ENCODE measurements around the gene CIP2A. TPM values are rescaled to one million over a fixed set of nuclear protein-coding genes. Genes with fewer than 3 reads are reported as not detected.
A peak's percentile ranks its signal among the peaks of the same experiment; 100 is the strongest.

CIP2A gene
- total RNA-seq, 6 donors from 2014 or later = 1.9 to 7.5 (median 3.8) TPM

DNA sequence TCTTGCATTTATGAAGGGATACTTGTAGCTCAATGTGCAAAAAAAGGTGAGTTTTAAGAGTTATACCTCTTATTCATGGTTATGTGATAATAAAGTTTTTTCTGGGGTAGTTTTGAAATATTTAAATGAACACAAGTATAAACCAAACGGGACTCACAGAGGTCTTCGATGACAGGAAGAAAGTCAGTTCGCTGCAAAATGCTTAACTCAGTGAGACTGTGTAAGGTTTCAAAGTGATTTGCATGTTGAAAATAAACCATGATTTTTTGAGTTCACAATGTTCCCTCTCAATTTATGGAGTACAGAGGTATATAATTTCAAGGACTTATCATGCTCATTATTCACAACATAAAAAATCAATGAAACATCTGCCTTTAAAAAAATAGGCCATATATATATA lies 42.5 kb downstream of the CIP2A start:
- peak overlapping the region in 2 of 4 donors; percentile 14 to 35 for H3K4me3 ChIP-seq
- TF ChIP-seq POLR2AphosphoS5 (IDR thresholded peaks at IDR 0.05) (no peak), POLR2A (IDR thresholded peaks at IDR 0.05) (no peak), EP300 (IDR thresholded peaks at IDR 0.05) (no peak)
- TF ChIP-seq, protein P1, sequence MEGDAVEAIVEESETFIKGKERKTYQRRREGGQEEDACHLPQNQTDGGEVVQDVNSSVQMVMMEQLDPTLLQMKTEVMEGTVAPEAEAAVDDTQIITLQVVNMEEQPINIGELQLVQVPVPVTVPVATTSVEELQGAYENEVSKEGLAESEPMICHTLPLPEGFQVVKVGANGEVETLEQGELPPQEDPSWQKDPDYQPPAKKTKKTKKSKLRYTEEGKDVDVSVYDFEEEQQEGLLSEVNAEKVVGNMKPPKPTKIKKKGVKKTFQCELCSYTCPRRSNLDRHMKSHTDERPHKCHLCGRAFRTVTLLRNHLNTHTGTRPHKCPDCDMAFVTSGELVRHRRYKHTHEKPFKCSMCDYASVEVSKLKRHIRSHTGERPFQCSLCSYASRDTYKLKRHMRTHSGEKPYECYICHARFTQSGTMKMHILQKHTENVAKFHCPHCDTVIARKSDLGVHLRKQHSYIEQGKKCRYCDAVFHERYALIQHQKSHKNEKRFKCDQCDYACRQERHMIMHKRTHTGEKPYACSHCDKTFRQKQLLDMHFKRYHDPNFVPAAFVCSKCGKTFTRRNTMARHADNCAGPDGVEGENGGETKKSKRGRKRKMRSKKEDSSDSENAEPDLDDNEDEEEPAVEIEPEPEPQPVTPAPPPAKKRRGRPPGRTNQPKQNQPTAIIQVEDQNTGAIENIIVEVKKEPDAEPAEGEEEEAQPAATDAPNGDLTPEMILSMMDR (IDR thresholded peaks at IDR 0.05) = no peak
- ATAC-seq (ENCODE audit: low FRiP score in 2 of 2) = no peak
- 58 to 64% methylated on average over 3 of the region's 3 CpGs for WGBS, 2 donors
- no peaks in the 10 kb centered on the region for H3K27me3 ChIP-seq
- no peaks in the 10 kb centered on the region for H3K36me3 ChIP-seq
- no peaks in the 10 kb centered on the region for H3K9me3 ChIP-seq
- H3K27ac ChIP-seq = peak overlapping the region in 2 of 4 donors; percentile 4
- no peaks in the 10 kb centered on the region for H3K4me1 ChIP-seq
- DNase-seq = no peak

DNA sequence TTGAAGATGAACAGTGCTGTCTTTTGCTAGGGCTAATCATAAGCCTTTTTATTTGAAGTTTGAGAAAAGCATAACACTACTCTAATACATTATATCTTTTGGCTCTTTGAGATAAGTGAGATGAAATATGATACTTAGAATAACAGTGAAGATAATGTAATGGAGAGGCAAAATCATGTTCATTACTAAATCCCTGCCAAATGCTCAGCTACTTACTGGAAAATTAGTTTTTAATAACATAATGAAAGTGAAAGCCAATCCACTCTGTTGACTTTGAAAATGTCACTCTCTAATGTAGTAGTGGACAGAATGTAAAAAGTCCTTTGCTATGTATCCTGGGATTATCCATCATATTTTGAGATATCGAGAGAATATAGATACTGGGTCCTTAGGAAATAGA lies 43.0 kb downstream of the CIP2A start:
- WGBS, 2 donors = 69 to 74% methylated on average over 1 of the region's 1 CpG
- ATAC-seq (ENCODE audit: low FRiP score in 2 of 2) = no peak
- Histone ChIP-seq H3K4me3 (peak overlapping the region in 2 of 4 donors; percentile 14 to 35), H3K27ac (peak overlapping the region in 3 of 4 donors; percentile 4 to 57 (median 4)), H3K4me1 (no peaks in the 10 kb centered on the region), H3K36me3 (no peaks in the 10 kb centered on the region), H3K9me3 (no peaks in the 10 kb centered on the region), H3K27me3 (no peaks in the 10 kb centered on the region)
- no peak for DNase-seq
- TF ChIP-seq POLR2A (IDR thresholded peaks at IDR 0.05) (no peak), POLR2AphosphoS5 (IDR thresholded peaks at IDR 0.05) (no peak), EP300 (IDR thresholded peaks at IDR 0.05) (no peak)
- TF ChIP-seq, protein P1 (IDR thresholded peaks at IDR 0.05) = no peak

DNA sequence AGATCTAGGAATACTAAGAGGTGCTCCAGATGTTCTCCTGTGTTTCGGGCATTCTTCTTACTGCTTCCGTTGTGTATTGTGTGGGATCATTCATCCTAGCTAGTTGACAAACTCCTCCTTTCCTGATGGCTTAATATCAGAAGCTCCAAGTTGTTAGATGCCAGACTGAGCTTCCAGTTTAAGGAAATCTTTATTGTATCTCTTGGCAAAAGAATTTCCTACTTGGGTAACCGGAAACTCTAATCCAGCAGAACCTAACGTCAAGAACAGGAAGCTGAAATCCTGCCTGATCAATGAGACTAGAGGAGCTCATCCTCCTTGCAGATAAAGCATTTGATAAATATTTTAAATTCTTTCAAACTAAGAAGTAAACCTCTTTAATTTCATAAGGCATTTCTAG lies 51.2 kb downstream of the CIP2A start:
- Histone ChIP-seq H3K4me1 (no peaks in the 10 kb centered on the region), H3K27me3 (no peaks in the 10 kb centered on the region), H3K36me3 (no peaks in the 10 kb centered on the region), H3K4me3 (no peak overlapping the region), H3K9me3 (no peaks in the 10 kb centered on the region), H3K27ac (peak overlapping the region in 1 of 4 donors; percentile 53)
- ATAC-seq (ENCODE audit: low FRiP score in 2 of 2) = no peak
- TF ChIP-seq EP300 (IDR thresholded peaks at IDR 0.05) = no peak
- TF ChIP-seq POLR2AphosphoS5 (IDR thresholded peaks at IDR 0.05) = no peak
- TF ChIP-seq, protein P1 (IDR thresholded peaks at IDR 0.05) = no peak
- TF ChIP-seq POLR2A (IDR thresholded peaks at IDR 0.05) = no peak
- no peak for DNase-seq
- WGBS, 2 donors = 58 to 63% methylated on average over 4 of the region's 4 CpGs

DNA sequence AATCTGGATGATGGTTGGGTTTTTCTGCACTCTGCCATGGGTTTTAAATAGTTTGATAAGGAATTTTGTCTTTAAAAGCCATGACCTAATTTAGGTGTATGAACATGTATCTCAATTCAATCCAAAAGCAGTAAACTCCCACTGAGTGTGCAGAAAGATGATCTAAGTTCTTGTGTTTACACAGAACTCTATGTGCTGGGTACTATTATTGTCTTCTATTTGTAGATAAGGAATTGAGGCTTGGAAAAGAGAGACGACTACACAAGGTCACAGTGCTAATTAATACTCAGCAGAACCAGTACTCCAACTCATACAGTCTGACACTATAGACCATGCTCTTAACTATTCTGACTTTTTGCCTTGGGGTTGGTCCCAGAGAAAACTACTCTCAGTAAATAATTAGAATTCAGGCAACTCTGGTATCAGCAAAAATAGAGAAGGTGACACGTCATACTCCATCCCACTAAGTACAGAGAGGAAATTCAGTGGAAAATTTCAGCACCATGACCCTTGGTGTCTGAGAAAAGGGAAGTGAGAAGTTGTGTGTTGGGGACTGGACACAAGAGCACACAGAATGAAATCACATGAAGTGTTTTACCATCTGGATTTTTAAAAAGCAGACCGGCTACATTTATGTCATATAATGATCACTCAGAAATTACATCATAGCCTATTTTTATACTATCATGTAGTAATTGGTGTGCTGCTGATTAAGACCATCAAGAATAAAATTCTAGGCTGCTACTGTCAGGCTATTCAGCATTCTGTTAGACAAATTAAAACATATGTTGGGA lies 60.6 kb downstream of the CIP2A start:
- Histone ChIP-seq H3K4me1 (peaks cover 0 to 9% (median 0%) of the 10 kb centered on the region in 4 donors), H3K36me3 (no peaks in the 10 kb centered on the region), H3K9me3 (no peaks in the 10 kb centered on the region), H3K27me3 (no peaks in the 10 kb centered on the region), H3K27ac (no peak overlapping the region), H3K4me3 (no peak overlapping the region)
- no peak for DNase-seq
- no peak for TF ChIP-seq EP300 (IDR thresholded peaks at IDR 0.05)
- TF ChIP-seq, protein P1 (IDR thresholded peaks at IDR 0.05) = no peak
- TF ChIP-seq POLR2A (IDR thresholded peaks at IDR 0.05) = no peak
- no peak for TF ChIP-seq POLR2AphosphoS5 (IDR thresholded peaks at IDR 0.05)
- ATAC-seq (ENCODE audit: low FRiP score in 2 of 2) = peak; percentile 55 to 88
- WGBS, 2 donors = 49 to 55% methylated on average over 3 of the region's 3 CpGs
